Measurements from ENCODE around the gene NEB.

NEB gene

GRCh38 chr2:151733771-151734672, at the start of gene NEB:
Gene NEB (minus strand): TSS chr2:151734476. CDS start chr2:151733156, 1,320 bp downstream.
- DNase-seq = peak; percentile 54

- DNase-seq = no peak
Observed at GRCh38 chr2:151783133-151783520, 48.9 kb upstream of the NEB start.

GRCh38 chr2:151782378-151783132, 48.3 kb upstream of the NEB start:
- no peak for DNase-seq

GRCh38 chr2:151781642-151782041, 47.4 kb upstream of the NEB start:
- no peak for DNase-seq

GRCh38 chr2:151780938-151781337, 46.7 kb upstream of the NEB start:
- no peak for DNase-seq

- no peak for DNase-seq
Observed at GRCh38 chr2:151777935-151778334, 43.7 kb upstream of the NEB start.

- DNase-seq = no peak
Observed at GRCh38 chr2:151777487-151777886, 43.2 kb upstream of the NEB start.

GRCh38 chr2:151776367-151776766, 42.1 kb upstream of the NEB start:
- DNase-seq = no peak

GRCh38 chr2:151775057-151775740, 40.9 kb upstream of the NEB start:
- no peak for DNase-seq

GRCh38 chr2:151774506-151774905, 40.2 kb upstream of the NEB start:
- DNase-seq = no peak

GRCh38 chr2:151771599-151772358, 37.5 kb upstream of the NEB start:
- DNase-seq = no peak

- no peak for DNase-seq
Observed at GRCh38 chr2:151770995-151771394, 36.7 kb upstream of the NEB start.

- DNase-seq = no peak
Observed at GRCh38 chr2:151769606-151770005, 35.3 kb upstream of the NEB start.

- DNase-seq = no peak
Observed at GRCh38 chr2:151767536-151767935, 33.3 kb upstream of the NEB start.

GRCh38 chr2:151766437-151767153, 32.3 kb upstream of the NEB start:
- DNase-seq = no peak

GRCh38 chr2:151765760-151766410, 31.6 kb upstream of the NEB start:
- DNase-seq = peak; percentile 61

GRCh38 chr2:151762694-151763093, 28.4 kb upstream of the NEB start:
- DNase-seq = no peak

GRCh38 chr2:151761687-151762086, 27.4 kb upstream of the NEB start:
- DNase-seq = no peak

- no peak for DNase-seq
Observed at GRCh38 chr2:151761193-151761592, 26.9 kb upstream of the NEB start.

GRCh38 chr2:151760139-151760650, 25.9 kb upstream of the NEB start:
- DNase-seq = no peak

GRCh38 chr2:151758744-151759143, 24.5 kb upstream of the NEB start:
- no peak for DNase-seq

Measured in NCI-H510A (cell line).